Gastrocnemius medialis (tissue), 4 donors: ENCODE results near the gene CERS5.
"Not testable (repeated sequence)": the region's sequence is repeated elsewhere in the genome, so short reads cannot be mapped to it uniquely, and the experiment has no call there.

ENCODE experiments used
- POLR2A ChIP-seq, 2 donors: fragments of 450-650 bp; IDR thresholded peaks; one replicate each; pipeline ENCODE4 v1.6.1; 2017; ENCODE audit warnings: antibody characterized with exemption in 2 of 2, mild to moderate bottlenecking in 2 of 2, moderate library complexity in 2 of 2
- TF ChIP-seq, protein P1 (sequence below), 5 experiments: fragments of 450-650 bp in 3 of 5; fragments of 200-600 bp in 2 of 5; sonication (generic) in 2 of 5; IDR thresholded peaks in 4 of 5; conservative IDR thresholded peaks in 1 of 5; 1 replicate in 4 of 5; 2 replicates in 1 of 5; pipeline ENCODE4 v1.5.1; 2016 to 2019; ENCODE audit warnings: antibody characterized with exemption in 5 of 5, mild to moderate bottlenecking in 3 of 5, moderate library complexity in 3 of 5

- not testable (repeated sequence) for TF ChIP-seq POLR2A (IDR thresholded peaks at IDR 0.05)
- TF ChIP-seq, protein P1, sequence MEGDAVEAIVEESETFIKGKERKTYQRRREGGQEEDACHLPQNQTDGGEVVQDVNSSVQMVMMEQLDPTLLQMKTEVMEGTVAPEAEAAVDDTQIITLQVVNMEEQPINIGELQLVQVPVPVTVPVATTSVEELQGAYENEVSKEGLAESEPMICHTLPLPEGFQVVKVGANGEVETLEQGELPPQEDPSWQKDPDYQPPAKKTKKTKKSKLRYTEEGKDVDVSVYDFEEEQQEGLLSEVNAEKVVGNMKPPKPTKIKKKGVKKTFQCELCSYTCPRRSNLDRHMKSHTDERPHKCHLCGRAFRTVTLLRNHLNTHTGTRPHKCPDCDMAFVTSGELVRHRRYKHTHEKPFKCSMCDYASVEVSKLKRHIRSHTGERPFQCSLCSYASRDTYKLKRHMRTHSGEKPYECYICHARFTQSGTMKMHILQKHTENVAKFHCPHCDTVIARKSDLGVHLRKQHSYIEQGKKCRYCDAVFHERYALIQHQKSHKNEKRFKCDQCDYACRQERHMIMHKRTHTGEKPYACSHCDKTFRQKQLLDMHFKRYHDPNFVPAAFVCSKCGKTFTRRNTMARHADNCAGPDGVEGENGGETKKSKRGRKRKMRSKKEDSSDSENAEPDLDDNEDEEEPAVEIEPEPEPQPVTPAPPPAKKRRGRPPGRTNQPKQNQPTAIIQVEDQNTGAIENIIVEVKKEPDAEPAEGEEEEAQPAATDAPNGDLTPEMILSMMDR (IDR thresholded peaks at IDR 0.05 in 4 of 5, conservative IDR thresholded peaks at IDR 0.05 in 1 of 5), result not testable (repeated sequence)
Observed at GRCh38 chr12:50148011-50148410, 19.2 kb downstream of the CERS5 start.
